Subcutaneous adipose tissue (tissue), 4 donors: ENCODE results near the gene NEK2. TPM values are rescaled to one million over a fixed set of nuclear protein-coding genes. Genes with fewer than 3 reads are reported as not detected.

Source experiments
- total RNA-seq, 4 donors: library from RNA; depleted of rRNA; stranded (reverse); fragments of >200 nt; gene quantifications; one replicate each; pipeline ENCODE4 v1.1.0, GENCODE V29; 2016
- TF ChIP-seq, protein P1 (sequence below): fragments of 450-650 bp; IDR thresholded peaks from one replicate; pipeline ENCODE4 v1.5.1; 2016; ENCODE audit warnings: low read depth, mild to moderate bottlenecking, control low read depth, antibody characterized with exemption, moderate library complexity

Gene NEK2
- total RNA-seq, 4 donors from 2014 or later, result 0.68 to 1.1 TPM; not detected in 2

DNA sequence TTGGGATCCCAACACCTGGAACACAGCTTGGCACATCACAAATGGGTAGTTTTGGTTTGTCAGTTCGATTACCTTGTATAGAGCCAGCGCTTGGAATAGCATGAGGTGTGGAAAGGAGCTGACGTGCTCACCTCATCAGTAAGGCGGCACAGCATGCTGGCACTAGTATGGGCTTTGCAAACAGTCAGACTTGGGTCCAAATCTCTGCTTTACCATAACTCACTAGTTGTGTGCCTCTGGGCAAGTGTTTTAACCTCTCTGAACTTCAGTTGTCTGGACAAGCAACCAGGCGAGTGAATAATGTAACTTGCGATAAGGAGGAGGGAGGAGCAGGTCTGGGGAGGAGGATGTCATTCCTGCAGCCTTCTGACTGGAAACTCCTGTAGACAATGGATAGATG, 26.3 kb upstream of the NEK2 start:
- TF ChIP-seq, protein P1, sequence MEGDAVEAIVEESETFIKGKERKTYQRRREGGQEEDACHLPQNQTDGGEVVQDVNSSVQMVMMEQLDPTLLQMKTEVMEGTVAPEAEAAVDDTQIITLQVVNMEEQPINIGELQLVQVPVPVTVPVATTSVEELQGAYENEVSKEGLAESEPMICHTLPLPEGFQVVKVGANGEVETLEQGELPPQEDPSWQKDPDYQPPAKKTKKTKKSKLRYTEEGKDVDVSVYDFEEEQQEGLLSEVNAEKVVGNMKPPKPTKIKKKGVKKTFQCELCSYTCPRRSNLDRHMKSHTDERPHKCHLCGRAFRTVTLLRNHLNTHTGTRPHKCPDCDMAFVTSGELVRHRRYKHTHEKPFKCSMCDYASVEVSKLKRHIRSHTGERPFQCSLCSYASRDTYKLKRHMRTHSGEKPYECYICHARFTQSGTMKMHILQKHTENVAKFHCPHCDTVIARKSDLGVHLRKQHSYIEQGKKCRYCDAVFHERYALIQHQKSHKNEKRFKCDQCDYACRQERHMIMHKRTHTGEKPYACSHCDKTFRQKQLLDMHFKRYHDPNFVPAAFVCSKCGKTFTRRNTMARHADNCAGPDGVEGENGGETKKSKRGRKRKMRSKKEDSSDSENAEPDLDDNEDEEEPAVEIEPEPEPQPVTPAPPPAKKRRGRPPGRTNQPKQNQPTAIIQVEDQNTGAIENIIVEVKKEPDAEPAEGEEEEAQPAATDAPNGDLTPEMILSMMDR, result no peak

DNA sequence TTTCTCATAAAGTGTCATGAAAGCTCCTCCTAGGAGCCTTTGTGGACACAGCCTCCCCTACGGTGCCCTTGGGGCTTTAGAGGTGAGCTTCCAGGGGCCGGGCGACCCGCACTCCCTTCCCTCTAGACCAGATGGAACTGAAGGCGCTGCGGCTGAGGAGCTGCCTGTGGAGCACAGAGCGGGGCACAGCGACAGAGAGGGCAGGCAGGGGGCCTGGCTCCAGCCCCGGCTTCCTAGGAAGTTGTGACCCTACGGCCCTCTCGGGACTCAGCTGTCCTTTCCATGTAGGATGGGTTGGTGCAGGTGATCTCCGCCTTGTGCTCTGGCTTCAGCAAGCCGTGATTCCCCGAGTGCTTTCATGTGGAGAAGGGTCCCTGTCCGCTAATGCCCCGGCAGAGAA, 23.6 kb upstream of the NEK2 start:
- TF ChIP-seq, protein P1, result no peak

DNA sequence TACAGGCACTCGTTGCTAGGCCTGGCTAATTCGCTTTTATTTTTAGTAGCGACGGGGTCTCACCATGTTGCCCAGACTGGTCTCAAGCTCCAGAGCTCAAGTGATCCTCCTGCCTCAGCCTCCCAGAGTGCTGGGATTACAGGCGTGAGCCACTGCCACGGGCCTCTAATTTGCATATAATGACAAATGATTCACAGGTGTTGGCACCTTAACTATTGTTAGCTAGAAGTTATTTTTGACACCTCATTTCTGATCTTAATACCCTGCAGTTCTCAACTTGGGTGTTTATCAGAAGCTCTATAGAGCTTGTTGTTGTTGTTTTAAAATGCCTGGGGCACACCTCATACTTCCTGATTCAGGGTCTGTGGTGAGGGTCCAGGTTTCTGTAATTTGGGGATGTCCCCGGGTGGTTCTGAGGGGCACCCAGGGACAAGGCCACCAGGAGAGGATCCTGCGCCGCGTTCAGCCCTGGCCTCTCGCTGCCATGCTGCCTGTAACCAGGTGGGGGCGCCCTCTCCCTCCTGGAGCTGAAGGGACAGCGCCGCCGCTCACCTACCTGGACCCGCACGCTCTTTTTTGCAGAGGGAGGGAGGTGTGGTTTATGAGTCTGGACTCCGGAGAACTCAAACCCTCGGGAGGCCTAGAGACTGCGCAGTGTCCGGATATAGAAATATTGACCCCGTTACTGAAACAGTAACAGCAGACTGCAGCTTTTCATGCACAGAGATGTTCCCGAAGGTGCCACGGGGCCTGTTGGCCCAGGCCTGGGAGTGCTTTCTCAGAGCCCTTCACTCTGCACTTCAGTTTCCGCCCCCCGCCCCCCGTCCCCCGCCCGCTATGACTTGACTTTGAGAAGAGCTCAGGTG, 23.0 kb upstream of the NEK2 start:
- TF ChIP-seq, protein P1, result no peak

DNA sequence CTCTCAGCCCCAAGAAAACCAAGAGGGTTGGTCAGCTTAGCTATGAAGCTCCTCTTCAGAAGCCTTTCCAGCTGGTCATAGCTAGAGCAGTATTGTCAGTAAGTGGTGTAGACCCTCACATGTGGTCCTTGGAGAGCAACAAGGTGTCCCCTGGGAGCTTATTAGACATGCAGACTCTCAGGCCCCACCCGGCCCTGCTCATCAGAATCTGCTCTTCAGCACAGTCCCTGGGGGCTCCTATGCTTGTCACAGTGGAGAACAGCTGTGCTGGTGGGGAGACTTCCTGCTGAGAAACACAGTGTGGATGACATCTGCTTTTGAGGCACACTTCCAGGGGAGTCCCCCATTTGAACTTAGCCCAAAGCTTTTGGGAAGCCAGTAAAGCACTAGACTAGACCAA, 21.9 kb upstream of the NEK2 start:
- TF ChIP-seq, protein P1, result no peak

DNA sequence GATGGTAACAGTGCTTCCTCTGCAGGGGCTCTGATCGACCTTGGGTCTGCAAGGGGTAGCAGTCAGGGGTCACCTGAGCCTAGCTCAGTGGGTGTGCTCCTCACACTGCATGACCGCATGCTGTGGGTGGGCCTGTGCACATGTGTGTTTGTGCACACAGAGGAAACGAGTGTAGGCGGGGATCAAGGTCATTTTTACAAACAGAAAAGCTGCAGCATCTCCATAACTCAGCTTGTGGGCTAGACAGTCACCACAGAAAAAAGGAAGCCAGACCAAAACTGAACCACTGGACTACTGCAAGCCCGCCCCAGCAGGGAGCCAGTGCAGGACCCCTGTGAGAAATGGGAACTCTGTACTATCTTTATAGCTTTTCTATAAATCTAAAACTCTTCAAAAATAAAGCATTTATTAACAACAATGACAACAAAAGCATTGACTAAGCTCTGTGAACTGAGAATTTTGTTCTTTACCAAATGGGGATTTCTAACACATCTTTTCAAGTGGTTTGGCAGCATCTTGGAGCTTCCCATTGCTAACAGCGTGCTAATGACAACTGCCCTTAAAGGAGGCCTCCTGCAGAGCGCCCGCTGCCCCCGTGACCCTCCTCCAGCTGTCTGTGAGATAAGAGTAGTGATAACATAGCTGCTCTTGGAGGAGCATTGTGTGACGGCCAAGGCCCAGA, 19.9 kb upstream of the NEK2 start:
- TF ChIP-seq, protein P1, result no peak

DNA sequence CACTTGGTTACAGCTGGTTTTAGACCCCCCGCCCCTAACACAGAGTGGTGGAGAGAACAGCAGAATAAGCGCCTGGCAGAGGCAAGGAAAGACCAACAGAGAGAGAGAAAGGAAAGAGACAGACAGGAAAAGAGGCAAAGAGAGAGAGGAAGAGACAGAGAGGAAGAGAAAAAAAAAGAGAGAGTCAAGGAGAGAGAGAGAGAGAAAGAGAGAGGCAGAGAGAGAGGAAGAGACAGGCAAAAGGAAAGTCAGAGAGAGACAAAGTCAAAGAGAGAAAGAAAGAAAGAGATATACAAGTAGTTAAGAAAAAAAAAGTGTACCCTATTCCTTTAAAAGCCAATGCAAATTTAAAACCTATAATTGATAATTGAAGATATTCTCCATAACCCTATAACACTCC, 13.0 kb upstream of the NEK2 start:
- TF ChIP-seq, protein P1, result no peak

DNA sequence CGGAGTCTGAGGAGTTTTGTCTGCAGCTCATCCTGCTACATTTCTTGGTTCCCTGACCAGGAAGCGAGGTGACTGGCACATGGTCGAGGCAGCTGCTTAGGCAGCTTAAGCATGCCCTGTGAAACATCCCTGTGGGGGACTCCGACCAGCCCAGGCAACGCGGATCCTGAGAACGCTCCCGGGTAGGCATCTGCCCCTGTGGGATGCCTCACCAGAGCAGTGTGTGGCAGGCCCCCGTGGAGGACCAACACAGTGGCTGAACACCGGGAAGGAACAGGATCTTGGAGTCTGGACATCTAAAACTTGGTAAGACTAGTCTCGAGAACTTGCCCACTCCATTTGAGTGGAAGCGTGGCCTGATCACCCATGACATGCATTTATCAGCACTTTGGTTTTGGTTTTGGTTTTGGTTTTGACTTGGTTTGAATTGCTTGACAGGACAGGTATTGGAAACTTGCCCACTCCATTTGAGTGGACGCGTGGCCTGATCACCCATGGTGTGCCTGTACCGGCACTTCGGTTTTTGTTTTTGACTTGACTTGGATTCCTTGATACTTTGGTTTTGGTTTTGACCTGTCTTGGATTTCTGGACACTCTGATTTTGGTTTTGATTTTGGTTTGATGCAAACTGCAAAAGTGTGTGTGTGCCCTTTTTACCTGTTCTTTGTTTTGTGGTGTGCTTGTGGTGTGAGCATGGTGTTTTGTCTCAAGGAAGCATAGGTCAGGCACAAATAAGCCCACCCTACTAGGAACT, 12.2 kb upstream of the NEK2 start:
- TF ChIP-seq, protein P1, result no peak
